GM18858 (cell line): ENCODE data around the gene SUSD3.

Experiments used
- ATAC-seq: cut with Tn5 transposase; IDR thresholded peaks from one replicate; pipeline ENCODE4 v1.9.1; 2021; ENCODE audit not compliant: unreplicated experiment

SUSD3 gene

GRCh38 chr9:93051680-93052089 lies 6.8 kb upstream of the SUSD3 start:
- no peak for ATAC-seq

GRCh38 chr9:93052791-93053540 lies 5.5 kb upstream of the SUSD3 start:
- ATAC-seq, result no peak

- ATAC-seq, result no peak
These were observed 4.6 kb upstream of the SUSD3 start for GRCh38 chr9:93053781-93054331.

GRCh38 chr9:93054758-93055704 lies 3.5 kb upstream of the SUSD3 start:
- no peak for ATAC-seq

- ATAC-seq, result no peak
These were observed 1.3 kb upstream of the SUSD3 start for GRCh38 chr9:93057042-93057702.

- ATAC-seq, result no peak
These were observed 672 bp upstream of the SUSD3 start for GRCh38 chr9:93057703-93058354.

GRCh38 chr9:93059011-93059714 lies 662 bp downstream of the SUSD3 start:
- ATAC-seq, result no peak

- no peak for ATAC-seq
These were observed 1.4 kb downstream of the SUSD3 start for GRCh38 chr9:93059715-93060578.

GRCh38 chr9:93060746-93061259 lies 2.3 kb downstream of the SUSD3 start:
- ATAC-seq, result no peak

- ATAC-seq, result no peak
These were observed 2.8 kb downstream of the SUSD3 start for GRCh38 chr9:93061260-93061751.

GRCh38 chr9:93061791-93062763 lies 3.6 kb downstream of the SUSD3 start:
- no peak for ATAC-seq

- ATAC-seq, result peak; percentile 91
These were observed 6.1 kb downstream of the SUSD3 start for GRCh38 chr9:93064392-93065134.

GRCh38 chr9:93065135-93065720 lies 6.7 kb downstream of the SUSD3 start:
- no peak for ATAC-seq

- no peak for ATAC-seq
These were observed 8.6 kb downstream of the SUSD3 start for GRCh38 chr9:93066978-93067603.

- ATAC-seq, result no peak
These were observed 10.5 kb downstream of the SUSD3 start for GRCh38 chr9:93068956-93069355.

GRCh38 chr9:93071464-93071863 lies 13.0 kb downstream of the SUSD3 start:
- ATAC-seq, result no peak
